NCI-H2196 (cell line): ENCODE data around the gene ZNF784.

Experiments
- DNase-seq: peaks from one replicate; lab custom pipeline; 2025; ENCODE audit not compliant: unreplicated experiment; lab: John Stamatoyannopoulos, UW

Gene ZNF784

GRCh38 chr19:55603581-55604292 lies 20.6 kb downstream of the ZNF784 start:
- DNase-seq, result no peak

- DNase-seq, result no peak
Measured at GRCh38 chr19:55603115-55603514, 21.3 kb downstream of the ZNF784 start.

GRCh38 chr19:55602104-55603001 lies 22.0 kb downstream of the ZNF784 start:
- no peak for DNase-seq

- no peak for DNase-seq
Measured at GRCh38 chr19:55601084-55601483, 23.3 kb downstream of the ZNF784 start.

- DNase-seq, result no peak
Measured at GRCh38 chr19:55600662-55601028, 23.7 kb downstream of the ZNF784 start.

- peak; percentile 91 for DNase-seq
Measured at GRCh38 chr19:55599842-55600661, 24.3 kb downstream of the ZNF784 start, which contains the start of gene ZNF524. Gene ZNF524 (plus strand): TSS chr19:55600288. CDS start chr19:55602113, 1,825 bp downstream.

- DNase-seq, result peak; percentile 97
Measured at GRCh38 chr19:55599468-55599841, 24.9 kb downstream of the ZNF784 start, which contains the start of gene FIZ1. Gene FIZ1 (minus strand): TSS chr19:55599517. CDS start chr19:55597865, 1,652 bp downstream.

GRCh38 chr19:55598719-55599467 lies 25.5 kb downstream of the ZNF784 start:
- peak; percentile 91 for DNase-seq

GRCh38 chr19:55598034-55598433 lies 26.3 kb downstream of the ZNF784 start:
- DNase-seq, result no peak

GRCh38 chr19:55597501-55597921 lies 26.9 kb downstream of the ZNF784 start:
- DNase-seq, result no peak

GRCh38 chr19:55596304-55596703 lies 28.1 kb downstream of the ZNF784 start:
- no peak for DNase-seq

GRCh38 chr19:55594996-55595545 lies 29.3 kb downstream of the ZNF784 start:
- DNase-seq, result no peak

- no peak for DNase-seq
Measured at GRCh38 chr19:55593096-55593772, 31.1 kb downstream of the ZNF784 start.

GRCh38 chr19:55592391-55593090 lies 31.8 kb downstream of the ZNF784 start:
- DNase-seq, result no peak

- no peak for DNase-seq
Measured at GRCh38 chr19:55591555-55591954, 32.8 kb downstream of the ZNF784 start.

GRCh38 chr19:55590617-55591016 lies 33.7 kb downstream of the ZNF784 start:
- peak; percentile 50 for DNase-seq

- DNase-seq, result no peak
Measured at GRCh38 chr19:55590109-55590508, 34.3 kb downstream of the ZNF784 start.

- no peak for DNase-seq
Measured at GRCh38 chr19:55588738-55589137, 35.6 kb downstream of the ZNF784 start.
